ENCODE results near the gene PFKL. TPM values are rescaled to one million over a fixed set of nuclear protein-coding genes. Genes with fewer than 3 reads are reported as not detected.

The PFKL gene
- total RNA-seq, 1 donor from 2014 or later: 101 TPM

DNA sequence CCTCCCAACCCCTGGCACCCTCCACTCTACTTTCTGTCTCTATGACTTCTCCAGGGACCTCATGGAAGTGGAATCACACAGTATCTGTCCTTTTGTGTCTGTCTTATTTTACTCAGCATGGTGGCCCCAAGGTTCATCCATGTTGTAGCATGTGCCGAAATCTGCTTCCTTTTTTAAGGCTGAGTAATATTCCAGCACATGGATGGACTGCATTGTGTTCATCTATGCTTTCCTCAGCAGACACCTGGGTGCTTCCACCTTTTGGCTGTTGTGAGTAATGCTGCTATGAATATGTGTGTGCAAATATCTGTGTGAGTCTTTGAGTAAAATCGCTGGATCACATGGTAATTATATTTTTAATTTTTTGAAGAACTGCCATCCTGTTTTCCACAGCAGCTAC, 1.6 kb upstream of the PFKL start:
- Histone ChIP-seq H3K9me3 (no peaks in the 10 kb centered on the region), H3K27me3 (no peaks in the 10 kb centered on the region), H3K4me1 (peaks cover 40% of the 10 kb centered on the region), H3K27ac (no peak overlapping the region), H3K4me3 (no peak overlapping the region), H3K36me3 (no peaks in the 10 kb centered on the region)
- intact Hi-C loops (cut with DNase I): no loop called here
- DNase-seq (no peak), ATAC-seq (no peak)
- TF ChIP-seq CTCF (IDR thresholded peaks at IDR 0.05): no peak

GRCh38 chr21:44299085-44299457, 782 bp upstream of the PFKL start:
- no peaks in the 10 kb centered on the region for H3K36me3 ChIP-seq
- peaks cover 46% of the 10 kb centered on the region for H3K4me1 ChIP-seq
- no peaks in the 10 kb centered on the region for H3K27me3 ChIP-seq
- intact Hi-C loops (cut with DNase I): no loop called here
- no peaks in the 10 kb centered on the region for H3K9me3 ChIP-seq
- H3K27ac ChIP-seq: peak overlapping the region; percentile 88
- peak overlapping the region; percentile 78 for H3K4me3 ChIP-seq
- ATAC-seq: no peak
- no peak for DNase-seq
- TF ChIP-seq CTCF (IDR thresholded peaks at IDR 0.05): no peak

GRCh38 chr21:44300262-44300959, 558 bp downstream of the PFKL start:
- Histone ChIP-seq H3K27ac (peak overlapping the region; percentile 84), H3K4me3 (peak overlapping the region; percentile 78), H3K27me3 (no peaks in the 10 kb centered on the region), H3K4me1 (peaks cover 43% of the 10 kb centered on the region), H3K36me3 (no peaks in the 10 kb centered on the region), H3K9me3 (no peaks in the 10 kb centered on the region)
- intact Hi-C loops (cut with DNase I): no loop called here
- peak; percentile 92 for DNase-seq
- TF ChIP-seq CTCF (IDR thresholded peaks at IDR 0.05): no peak
- peak; percentile 74 for ATAC-seq

DNA sequence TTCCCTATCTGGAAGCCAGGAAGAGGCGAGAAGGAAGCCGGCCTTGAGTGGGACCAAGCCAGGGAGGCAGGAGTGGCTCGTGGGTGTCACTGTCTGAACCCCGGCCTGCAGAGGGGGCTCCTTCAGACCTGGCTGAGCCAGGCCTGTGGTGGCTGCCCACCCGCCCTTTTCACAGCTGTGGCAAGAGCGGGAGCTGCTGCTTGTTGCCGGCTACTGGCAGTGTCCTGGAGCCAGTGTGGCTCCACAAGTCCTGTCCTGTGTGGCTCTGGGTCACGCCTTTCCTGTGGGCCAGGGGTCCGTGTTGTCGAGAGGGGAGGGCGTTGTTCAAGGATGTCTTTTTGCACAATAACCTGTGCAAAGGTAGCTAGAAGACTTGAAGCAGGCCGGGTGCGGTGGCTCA, 1.3 kb downstream of the PFKL start:
- Histone ChIP-seq H3K4me1 (peaks cover 43% of the 10 kb centered on the region), H3K27ac (peak overlapping the region; percentile 84), H3K27me3 (no peaks in the 10 kb centered on the region), H3K9me3 (no peaks in the 10 kb centered on the region), H3K4me3 (peak overlapping the region; percentile 78), H3K36me3 (no peaks in the 10 kb centered on the region)
- ATAC-seq (no peak), DNase-seq (no peak)
- intact Hi-C loops (cut with DNase I): no loop called here
- TF ChIP-seq CTCF (IDR thresholded peaks at IDR 0.05): no peak

DNA sequence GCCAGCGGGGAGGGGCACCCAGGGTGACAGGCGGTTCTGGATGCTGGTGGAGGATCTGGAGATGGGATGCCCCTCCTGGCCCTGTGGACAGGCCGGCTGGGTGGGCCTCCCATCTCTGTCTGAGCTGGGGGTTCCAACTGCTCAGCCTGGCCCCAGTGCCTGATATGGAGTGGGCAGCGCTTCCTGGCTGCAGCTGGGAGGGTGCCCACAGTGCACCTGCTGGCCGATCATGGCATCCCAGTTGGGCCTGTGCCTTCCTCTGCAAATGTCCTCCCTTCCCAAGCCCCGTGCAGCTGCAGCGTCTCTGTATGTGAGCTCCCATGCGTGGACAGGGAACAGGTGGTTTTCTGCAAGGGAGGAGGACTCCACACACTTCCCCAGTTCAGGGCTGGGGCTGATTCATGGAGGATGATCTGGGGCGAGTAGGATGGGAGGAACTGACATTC, 2.1 kb downstream of the PFKL start:
- Histone ChIP-seq H3K4me3 (no peak overlapping the region), H3K27me3 (no peaks in the 10 kb centered on the region), H3K27ac (no peak overlapping the region), H3K4me1 (peaks cover 43% of the 10 kb centered on the region), H3K9me3 (no peaks in the 10 kb centered on the region), H3K36me3 (peaks cover under 1% of the 10 kb centered on the region)
- no peak for ATAC-seq
- intact Hi-C loops (cut with DNase I): no loop called here
- no peak for TF ChIP-seq CTCF (IDR thresholded peaks at IDR 0.05)
- DNase-seq: no peak

Measured in upper lobe of right lung (tissue), 1 donor.